ENCODE results near the gene PML.

The PML gene, protein sequence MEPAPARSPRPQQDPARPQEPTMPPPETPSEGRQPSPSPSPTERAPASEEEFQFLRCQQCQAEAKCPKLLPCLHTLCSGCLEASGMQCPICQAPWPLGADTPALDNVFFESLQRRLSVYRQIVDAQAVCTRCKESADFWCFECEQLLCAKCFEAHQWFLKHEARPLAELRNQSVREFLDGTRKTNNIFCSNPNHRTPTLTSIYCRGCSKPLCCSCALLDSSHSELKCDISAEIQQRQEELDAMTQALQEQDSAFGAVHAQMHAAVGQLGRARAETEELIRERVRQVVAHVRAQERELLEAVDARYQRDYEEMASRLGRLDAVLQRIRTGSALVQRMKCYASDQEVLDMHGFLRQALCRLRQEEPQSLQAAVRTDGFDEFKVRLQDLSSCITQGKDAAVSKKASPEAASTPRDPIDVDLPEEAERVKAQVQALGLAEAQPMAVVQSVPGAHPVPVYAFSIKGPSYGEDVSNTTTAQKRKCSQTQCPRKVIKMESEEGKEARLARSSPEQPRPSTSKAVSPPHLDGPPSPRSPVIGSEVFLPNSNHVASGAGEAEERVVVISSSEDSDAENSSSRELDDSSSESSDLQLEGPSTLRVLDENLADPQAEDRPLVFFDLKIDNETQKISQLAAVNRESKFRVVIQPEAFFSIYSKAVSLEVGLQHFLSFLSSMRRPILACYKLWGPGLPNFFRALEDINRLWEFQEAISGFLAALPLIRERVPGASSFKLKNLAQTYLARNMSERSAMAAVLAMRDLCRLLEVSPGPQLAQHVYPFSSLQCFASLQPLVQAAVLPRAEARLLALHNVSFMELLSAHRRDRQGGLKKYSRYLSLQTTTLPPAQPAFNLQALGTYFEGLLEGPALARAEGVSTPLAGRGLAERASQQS

DNA sequence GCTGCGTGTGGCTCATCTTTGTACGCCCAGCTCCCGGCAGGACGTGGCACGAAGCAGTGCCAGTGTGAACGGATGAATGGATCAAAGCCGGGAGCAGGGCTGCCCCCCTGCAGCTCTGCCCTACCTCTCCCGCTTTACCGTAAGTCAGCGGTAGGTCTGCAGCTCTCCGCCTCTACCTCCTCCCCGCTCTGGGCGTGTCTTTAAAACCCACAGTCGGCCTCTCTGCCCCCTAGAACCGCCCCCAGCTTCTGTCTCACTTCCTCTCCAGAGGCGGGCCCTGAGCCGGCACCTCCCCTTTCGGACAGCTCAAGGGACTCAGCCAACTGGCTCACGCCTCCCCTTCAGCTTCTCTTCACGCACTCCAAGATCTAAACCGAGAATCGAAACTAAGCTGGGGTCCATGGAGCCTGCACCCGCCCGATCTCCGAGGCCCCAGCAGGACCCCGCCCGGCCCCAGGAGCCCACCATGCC is at the start of gene PML:
Gene PML (plus strand): TSS at position 304 of the 471 bp plus-strand sequence. CDS start 97 bp downstream, at position 401.
- DNase-seq (ENCODE audit: low spot score): peak; percentile 95

DNA sequence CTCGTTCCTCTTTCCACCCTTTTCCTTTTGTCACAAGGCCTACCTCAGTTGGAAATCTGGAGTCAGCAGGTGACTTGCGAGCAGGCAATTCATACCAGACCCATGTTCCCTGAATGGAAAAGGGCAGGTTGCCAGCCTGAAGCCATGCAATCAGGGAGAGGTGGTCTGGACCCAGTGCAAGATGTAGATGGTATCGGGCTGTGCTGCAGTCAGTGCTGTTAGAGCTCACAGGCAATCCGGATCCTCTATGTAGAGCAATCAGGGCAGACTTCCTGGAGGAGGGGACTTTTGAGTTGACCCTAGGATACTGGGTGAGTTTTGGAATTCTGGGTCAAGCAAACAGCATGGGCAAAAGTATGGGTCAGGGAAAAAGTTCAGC is 49.4 kb upstream of the PML start:
- DNase-seq (ENCODE audit: low spot score): no peak

DNA sequence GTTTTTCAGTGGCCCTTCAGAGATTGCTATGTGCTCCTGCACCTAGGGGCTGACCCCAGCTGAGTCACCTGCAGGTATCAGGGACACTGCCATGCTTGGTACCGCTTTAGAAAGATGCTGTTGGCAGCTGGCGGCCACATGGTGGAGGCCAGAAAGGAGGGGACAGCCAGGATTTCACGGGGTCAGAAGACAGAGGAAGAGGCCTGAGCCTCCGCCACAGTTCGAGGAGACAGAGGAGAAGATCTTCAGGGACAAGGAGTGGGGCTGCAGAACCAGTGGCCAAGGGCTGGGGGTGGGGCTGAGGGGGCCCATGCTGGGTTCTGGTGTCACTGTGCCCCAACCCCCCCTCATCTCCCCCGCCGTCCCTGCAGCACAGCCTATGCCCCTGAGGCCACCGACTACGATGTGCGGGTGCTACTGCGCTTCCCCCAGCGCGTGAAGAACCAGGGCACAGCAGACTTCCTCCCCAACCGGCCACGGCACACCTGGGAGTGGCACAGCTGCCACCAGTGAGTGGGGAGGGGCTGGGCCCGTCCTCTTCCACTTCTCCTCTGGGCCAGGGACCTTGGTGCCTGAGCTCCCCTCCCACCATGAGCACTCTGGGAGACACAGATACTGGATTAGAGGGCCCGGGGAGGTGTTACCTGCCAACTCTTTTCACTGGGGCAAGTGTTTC is 48.3 kb upstream of the PML start:
- DNase-seq (ENCODE audit: low spot score): no peak

DNA sequence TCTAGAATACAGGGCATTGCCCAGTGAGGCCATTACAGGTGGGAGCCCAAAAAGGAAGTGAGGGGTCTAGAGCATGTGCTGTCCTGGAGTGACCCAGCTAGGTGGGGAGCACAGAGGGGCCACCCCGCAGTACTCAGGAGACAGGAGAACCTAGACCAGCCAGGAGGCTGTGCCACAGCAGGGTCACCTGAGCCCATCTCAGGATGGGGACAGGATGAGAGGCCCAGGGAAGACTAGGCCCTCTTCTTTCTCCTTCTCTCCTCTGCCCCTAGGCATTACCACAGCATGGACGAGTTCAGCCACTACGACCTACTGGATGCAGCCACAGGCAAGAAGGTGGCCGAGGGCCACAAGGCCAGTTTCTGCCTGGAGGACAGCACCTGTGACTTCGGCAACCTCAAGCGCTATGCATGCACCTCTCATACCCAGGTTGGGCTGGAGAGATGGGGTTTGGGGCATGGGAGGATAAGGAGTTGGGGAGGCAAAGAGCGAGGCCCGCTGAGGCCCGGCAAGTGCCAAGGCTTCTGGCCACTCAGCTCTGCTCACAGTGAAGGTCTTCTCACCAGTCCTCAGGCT is 47.6 kb upstream of the PML start:
- no peak for DNase-seq (ENCODE audit: low spot score)

DNA sequence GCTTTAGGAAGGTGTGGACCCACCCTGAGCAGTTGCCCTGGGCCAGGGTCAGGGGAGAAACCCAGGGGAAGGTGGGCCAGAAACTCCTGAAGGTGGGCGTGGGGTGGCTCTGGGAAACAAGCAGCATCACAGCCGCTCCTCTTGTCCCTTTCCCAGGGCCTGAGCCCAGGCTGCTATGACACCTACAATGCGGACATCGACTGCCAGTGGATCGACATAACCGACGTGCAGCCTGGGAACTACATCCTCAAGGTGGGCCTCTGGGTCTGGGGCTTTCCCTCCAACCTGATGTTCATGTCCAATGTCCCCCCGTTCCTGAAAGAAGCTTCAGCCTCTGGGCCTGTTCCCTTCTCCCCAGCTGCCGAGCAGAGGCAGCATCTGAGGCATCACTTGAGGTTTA is 46.9 kb upstream of the PML start:
- no peak for DNase-seq (ENCODE audit: low spot score)

DNA sequence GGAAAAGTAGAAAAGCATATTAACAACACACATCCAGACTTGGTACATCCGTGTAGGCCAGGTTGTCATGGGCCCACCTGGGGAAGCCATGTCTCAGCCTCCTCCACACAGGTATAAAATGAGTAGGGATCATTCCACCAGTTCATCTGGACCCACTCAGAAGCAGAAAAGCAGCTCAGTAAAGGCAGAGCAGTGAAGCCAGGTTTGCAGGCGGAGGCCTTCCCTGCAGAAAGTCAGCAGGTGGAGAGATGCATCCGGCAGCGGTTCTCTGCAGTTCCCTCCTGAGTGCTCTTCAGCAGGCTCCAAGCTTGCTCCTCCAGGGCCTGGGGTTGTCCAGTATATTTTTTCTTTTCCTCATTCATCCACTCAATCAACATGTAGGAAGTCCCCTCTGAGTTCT is 46.1 kb upstream of the PML start:
- no peak for DNase-seq (ENCODE audit: low spot score)

DNA sequence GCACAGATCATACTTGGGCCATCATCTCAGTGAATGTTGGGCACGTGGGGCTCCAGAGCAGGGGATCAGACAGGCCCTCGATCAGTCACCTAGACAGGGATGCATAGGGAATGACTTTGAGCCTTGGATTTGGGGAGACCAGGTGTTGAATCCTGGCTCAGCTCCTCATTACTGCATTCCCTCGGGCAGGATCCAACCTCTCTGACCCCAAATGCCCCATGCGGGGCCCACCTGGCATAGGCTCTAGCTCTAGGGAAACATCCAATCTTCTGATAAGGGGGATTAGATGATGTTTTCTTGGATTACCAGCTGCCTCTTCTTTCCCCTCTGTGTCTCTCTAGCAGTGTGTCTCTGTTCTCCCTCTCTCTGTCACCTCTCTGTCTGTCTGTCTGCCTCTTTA is 45.5 kb upstream of the PML start:
- no peak for DNase-seq (ENCODE audit: low spot score)

DNA sequence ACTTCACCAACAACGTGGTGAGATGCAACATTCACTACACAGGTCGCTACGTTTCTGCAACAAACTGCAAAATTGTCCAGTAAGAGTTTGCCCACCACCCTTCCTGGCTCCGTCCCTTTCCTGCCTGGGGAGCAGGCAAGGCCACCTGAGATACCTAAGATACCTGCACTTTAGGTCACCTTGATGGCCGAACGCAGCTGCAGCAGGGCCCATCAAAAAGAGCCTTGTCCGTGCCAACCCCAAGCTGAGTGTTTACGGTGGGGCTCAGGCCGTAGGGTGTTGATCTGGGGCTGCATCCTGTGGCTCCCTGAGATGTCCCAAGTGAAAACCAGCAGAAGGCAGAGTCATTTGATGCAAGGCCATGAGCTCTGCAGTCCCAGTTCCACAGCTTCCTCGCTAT is 45.0 kb upstream of the PML start:
- no peak for DNase-seq (ENCODE audit: low spot score)

DNA sequence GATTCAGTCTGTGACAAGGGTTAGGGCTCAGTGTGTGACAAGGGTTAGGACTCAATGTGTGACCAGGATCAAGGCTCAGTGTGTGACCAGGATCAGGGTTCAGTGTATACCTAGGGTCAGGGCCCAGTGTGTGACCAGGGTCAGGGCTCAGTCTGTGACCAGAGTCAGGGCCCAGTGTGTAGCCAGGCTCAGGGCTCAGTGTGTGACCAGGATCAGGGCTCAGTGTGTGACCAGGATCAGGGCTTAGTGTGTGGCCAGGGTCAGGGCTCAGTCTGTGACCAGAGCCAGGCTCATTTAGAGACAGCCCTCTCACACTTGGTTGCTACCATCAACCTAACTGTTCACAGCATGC is 44.1 kb upstream of the PML start:
- no peak for DNase-seq (ENCODE audit: low spot score)

DNA sequence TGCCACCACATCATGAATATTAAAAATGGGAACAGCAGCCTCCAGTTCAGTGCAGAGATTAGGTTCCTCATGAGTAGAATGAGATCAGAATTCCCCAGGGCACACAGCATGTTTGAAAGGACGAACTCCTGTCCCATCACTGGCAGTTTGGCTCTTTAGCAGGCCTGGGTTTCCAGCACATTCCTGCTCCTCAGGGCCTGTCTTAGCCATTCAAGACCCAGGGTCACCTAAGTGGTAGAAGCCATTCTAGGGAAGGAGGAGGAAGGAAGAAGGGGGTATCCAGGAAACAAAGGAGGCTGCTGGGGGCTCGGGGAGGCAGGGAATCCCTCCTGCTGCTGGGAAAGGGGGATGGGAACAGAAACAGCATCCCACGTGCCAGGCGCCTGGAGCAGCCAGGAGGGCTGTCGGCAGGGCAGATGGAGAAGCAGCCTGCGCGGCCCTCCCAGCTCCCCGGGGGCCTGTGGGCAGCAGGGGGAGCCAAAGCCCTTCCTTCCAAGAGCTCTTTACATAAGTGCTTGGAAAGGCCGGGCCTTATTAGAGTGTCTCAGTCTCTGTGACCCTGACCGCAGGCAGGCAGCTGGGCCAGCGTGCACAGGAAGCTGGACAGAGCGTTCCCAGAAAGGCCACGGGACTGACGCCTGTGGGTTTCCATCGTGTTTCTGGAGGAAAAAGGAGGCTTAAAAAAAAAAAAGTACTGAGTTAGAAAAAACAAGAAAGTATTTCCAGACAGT is 43.5 kb upstream of the PML start:
- peak; percentile 97 for DNase-seq (ENCODE audit: low spot score)

DNA sequence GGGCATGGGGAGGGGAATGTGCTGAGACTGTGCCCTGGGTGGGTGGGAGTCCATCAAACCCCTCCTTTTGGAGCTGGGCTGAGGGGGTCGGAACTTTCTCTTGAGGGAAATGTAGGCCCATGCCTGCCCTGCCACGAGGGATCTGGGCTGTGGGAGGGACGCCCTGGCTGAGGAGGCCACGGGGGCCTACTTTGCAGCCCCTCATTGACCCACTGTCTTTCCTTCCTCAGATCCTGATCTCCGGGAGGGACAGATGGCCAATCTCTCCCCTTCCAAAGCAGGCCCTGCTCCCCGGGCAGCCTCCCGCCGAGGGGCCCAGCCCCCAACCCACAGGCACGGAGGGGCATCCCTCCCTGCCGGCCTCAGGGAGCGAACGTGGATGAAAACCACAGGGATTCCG is 42.9 kb upstream of the PML start:
- DNase-seq (ENCODE audit: low spot score): peak; percentile 56

DNA sequence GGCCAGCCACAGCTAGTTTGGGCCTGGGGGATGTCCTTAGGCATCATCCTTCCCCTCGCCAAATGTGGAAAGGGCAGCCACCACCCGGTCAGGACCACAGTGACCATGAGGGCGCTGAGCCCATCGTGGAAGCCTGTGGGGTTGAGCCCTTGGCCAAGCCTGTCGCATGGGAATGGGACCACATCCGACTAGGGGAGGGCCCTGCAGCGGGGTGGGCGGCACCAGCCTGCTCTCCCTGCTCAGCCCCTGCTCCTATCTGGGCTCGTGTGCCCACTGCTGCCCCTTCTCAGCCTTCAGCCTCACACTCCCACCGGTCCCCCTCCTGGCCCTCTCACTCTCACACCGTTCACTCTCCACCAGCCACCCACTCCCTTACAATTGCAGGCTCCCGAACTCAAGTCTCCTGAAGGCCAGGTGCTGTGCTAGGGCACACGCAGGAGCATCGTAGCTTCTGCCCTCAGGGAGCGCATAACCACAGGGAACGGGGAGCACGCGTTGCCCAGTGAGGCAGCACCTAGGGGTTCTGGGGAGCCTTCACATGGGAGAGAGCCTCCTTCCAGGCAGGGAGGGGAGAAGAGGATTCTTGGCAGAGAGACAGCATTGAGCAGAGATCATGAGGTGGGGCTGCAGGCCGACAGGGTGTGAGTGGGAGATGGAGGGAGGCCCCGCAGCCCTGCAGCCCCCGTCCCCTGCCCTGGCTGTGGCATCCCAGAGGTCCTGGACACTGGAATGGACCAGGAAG is 42.2 kb upstream of the PML start:
- DNase-seq (ENCODE audit: low spot score): no peak

DNA sequence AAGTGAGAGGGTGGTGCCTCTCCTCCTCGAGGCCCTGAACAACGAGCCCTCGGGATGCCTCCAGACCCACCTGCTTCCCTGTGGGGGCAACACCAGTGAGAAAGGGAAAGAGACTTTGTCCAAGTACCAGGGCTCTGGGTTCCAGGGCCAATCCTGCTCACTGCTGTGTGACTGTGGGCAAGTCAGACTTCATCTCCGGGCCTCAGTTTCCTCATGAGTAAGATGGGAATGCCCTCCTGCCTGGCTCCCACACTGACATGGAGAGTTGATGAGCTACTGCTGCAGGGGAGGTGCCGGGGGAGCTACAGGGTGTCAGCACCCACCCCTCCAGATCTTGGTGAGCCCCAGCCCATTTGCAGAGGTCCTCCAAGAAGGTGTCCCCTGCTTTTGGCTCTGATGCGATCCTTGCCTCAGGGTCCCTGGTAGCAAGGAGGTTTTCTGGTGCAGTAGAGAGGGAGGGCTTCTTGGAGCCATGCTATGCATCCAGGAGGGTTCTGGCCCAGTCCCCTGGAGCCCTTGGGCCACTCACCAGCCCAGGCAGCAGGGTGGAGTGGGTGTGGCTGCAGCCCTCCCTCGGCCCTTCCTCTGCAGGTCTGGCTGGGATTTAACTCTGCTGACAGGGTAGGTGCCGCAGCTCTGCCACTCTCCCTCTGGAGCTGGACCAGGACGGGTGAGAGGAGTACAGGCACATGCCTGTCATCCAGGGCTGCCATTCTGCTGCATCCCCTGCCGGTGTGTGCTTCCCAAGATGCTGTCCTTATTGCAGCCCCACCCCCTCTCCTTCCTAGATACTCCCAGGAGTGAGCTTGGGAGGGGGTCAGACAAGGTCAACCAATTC is 41.4 kb upstream of the PML start:
- DNase-seq (ENCODE audit: low spot score): no peak

DNA sequence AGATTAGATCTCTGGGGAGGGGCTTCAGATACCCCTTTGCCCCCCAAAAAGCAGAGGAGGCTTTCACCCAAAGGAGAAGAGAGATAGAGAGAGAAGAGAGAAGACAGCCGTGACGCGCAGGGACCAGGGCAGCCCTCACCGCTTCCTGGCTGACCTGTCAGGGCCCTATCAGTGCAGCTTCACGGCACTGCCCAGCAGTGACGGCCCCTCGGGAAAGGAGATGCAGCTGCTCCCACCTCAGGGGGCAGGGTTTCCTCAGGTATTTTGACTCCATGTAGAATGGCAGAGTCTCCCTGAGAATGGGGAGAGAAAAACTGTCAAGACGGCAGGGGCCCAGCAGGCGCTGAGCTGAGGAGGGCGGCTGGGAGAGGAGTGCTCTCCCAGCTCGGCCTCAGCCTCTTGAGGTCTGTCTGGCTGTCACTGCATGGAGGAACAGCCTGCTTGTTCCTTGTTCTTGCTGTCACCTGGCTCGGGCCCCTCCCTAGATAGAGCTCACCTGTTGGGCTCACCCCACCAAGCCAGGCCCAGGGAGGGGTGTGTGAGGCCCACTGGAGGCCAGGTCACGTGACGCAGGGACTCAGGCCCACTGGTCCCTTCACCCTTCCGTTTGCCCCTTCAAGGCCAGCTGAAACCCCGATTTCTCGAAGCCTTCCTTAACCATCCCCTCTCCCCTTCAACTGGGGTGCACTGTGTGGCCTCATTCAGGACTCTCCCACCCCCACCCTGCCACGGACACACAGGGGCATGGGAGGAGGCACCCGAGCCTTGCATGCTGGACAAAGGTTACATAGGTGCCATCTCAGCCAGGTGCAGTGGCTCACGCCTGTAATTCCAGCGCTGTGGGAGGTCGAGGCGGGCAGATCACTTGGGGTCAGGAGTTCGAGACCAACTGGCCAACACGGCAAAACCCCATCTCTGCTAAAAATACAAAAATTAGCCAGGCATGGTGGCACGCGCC is 40.0 kb upstream of the PML start:
- no peak for DNase-seq (ENCODE audit: low spot score)

DNA sequence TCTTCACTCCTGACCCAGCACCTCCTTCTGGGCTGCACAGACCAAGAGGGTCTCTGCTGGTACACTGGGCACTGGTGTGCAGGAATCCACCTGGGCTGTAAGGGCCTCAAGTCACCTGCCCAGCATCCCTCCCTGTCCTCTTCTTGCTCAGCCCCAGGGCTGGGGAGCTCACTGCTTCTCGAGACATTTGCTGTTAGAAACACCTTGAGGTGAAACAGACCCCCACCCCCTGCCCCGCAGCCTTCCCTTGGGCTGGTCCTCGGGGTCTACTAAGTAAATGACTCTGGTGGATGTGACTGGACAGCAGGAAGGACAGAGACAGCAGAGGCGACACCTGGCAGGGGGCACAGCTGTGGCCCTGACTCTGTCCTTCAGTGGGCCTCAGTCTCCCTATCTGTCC is 39.2 kb upstream of the PML start:
- no peak for DNase-seq (ENCODE audit: low spot score)

DNA sequence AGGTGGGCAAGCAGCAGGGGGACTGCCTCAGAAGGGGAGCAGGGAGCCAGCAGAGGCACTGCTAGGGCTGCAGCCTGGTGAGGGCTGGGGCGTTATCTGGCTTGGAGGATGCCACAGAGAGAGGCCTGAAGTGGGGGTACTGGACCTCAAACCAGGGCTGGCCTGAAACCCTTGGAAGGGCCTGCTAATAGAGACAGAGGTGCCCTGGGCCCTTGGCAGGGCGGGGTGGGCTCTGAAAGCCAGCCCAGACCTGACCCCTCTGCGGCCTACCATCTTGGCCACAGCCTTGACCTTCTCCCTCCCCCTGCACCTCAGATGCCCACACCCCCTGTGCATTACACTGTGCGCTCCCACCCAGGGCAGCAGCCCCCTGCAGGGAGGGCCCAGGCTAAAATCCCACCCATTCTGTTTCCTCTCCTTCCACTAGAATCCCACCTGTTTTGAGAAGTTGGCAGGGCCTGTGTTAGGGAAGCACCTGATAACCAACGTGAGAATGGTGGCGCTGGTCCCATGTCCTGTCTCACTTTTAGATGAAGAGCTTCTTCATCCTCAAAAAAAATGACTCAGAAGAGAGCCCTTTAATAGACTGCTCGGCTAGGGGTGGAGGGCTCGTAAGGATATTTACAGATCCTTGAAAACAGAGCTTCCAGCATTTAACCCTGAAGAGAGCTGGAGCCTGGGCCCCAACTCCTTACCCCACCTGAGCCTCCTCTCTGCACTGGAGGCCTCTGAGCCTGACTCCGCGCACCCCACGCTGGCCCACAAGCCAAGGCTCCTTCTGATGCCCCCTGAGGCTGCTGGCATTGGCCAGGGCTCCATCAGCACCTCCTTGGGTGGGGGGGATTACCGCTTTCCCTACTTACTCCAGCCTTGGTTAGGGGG is 38.4 kb upstream of the PML start:
- peak; percentile 24 for DNase-seq (ENCODE audit: low spot score)

DNA sequence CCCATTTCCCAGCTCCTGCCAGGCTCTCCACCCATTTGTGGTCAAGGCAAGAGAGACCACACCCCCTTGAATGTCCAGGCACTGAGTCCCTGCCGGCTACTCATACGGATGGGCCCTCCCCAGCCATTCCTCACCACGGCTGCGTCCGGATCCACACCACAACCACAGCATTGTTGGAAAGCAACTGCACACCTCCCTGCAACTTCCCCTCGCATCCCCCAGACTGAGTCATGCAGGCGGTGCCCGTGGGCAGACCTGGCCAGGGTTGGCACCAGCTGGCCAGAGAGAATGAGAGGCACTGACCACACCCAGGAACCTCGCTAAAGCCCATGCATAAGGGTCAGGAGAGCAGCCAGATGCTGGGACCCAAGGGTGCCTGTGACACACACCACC is 37.8 kb upstream of the PML start:
- peak; percentile 26 for DNase-seq (ENCODE audit: low spot score)

DNA sequence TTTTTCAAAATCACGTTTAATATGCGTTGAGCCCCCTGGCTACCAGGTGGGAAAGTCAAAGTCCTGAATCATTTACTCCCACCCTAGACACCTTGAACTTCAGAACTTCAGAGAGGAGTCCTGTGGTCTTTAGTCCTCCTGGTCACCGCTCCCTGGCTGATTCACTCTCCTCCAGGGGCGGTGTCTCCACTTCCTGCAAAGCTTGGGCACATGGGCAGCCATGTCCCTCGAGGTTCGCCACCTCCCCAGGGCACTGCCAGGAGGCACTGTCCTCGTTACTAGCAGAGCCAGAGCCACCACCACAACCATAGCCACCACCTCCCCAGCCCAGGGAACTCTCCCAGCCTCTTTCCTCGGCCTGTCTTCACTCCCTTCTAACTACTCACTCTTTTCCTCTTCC is 37.2 kb upstream of the PML start:
- peak; percentile 22 for DNase-seq (ENCODE audit: low spot score)

Measured in D341Med (cell line).